Esophagus muscularis mucosa (tissue), 4 donors: ENCODE data around the gene TCTN1. TPM values are rescaled to one million over a fixed set of nuclear protein-coding genes. Genes with fewer than 3 reads are reported as not detected.

ENCODE experiments used
- DNase-seq: peaks from one replicate; pipeline ENCODE4 v3.0.0-alpha.2; 2017; ENCODE audit errors: extremely low spot score
- H3K27ac ChIP-seq, 4 donors: fragments of 200-600 bp; sonication (generic); replicated peaks in 1 of 4; 1 replicate in 3 of 4; 2 replicates in 1 of 4; pipeline ENCODE4 v1.5.1; 2016 to 2019; ENCODE audit warnings: mild to moderate bottlenecking in 1 of 4
- H3K27me3 ChIP-seq, 4 donors: fragments of 200-600 bp; sonication (generic); one replicate each; pipeline versions ENCODE4 v1.5.1 to v1.6.0; 2016 to 2019
- H3K36me3 ChIP-seq, 4 donors: fragments of 200-600 bp; sonication (generic); one replicate each; pipeline ENCODE4 v1.5.1; 2016 to 2019
- H3K4me1 ChIP-seq, 4 donors: fragments of 200-600 bp; sonication (generic); one replicate each; pipeline ENCODE4 v1.5.1; 2016 to 2019
- H3K4me3 ChIP-seq, 4 donors: fragments of 200-600 bp; sonication (generic); 1 replicate in 2 of 4; 2 replicates in 2 of 4; pipeline ENCODE4 v1.5.1; 2016 to 2019; ENCODE audit warnings: mild to moderate bottlenecking in 4 of 4, moderate library complexity in 1 of 4
- H3K9me3 ChIP-seq, 4 donors: fragments of 200-600 bp; sonication (generic); 1 replicate in 3 of 4; 2 replicates in 1 of 4; pipeline ENCODE4 v1.5.1; 2016 to 2019
- CTCF ChIP-seq, 3 experiments: fragments of 200-600 bp in 2 of 3; fragments of 450-650 bp in 1 of 3; sonication (generic) in 2 of 3; IDR thresholded peaks; one replicate each; pipeline ENCODE4 v1.5.1; 2017 to 2019; ENCODE audit warnings: antibody characterized with exemption in 3 of 3, mild to moderate bottlenecking in 2 of 3, moderate library complexity in 1 of 3
- EP300 ChIP-seq: sonication (generic); formaldehyde crosslinking; IDR thresholded peaks from one replicate; pipeline ENCODE4 v1.6.1; 2017; ENCODE audit warnings: antibody characterized with exemption
- POLR2A ChIP-seq: fragments of 450-650 bp; IDR thresholded peaks from one replicate; pipeline ENCODE4 v1.6.1; 2017; ENCODE audit warnings: antibody characterized with exemption, moderate library complexity, mild to moderate bottlenecking, low read depth
- POLR2AphosphoS5 ChIP-seq, 2 donors: sonication (generic); formaldehyde crosslinking; IDR thresholded peaks; one replicate each; pipeline ENCODE4 v1.6.1; 2017; ENCODE audit warnings: antibody characterized with exemption in 2 of 2
- WGBS: methylation state at CpG from one replicate; pipeline ENCODE4 v1.1.5; 2018; 5-methylcytosine and 5-hydroxymethylcytosine counted together
- intact Hi-C: fragments of 100-400 bp; cut with DNase I; formaldehyde crosslinking; loops from one replicate; pipeline ENCODE4 v1.15.1; 2023
- total RNA-seq, 4 donors: library from RNA; depleted of rRNA; stranded (reverse); fragments of >200 nt; gene quantifications; one replicate each; pipeline versions ENCODE4 v1.1.0 to v1.2.1, GENCODE V29; 2016

Gene TCTN1
- total RNA-seq, 4 donors from 2014 or later, result 17.4 to 26.2 (median 21.4) TPM

- Histone ChIP-seq H3K4me1 (peaks cover 77 to 85% (median 83%) of the 10 kb centered on the region in 4 donors), H3K4me3 (no peak overlapping the region), H3K27me3 (no peaks in the 10 kb centered on the region), H3K36me3 (no peaks in the 10 kb centered on the region), H3K27ac (peak overlapping the region in 3 of 4 donors; percentile 59 to 96 (median 69)), H3K9me3 (peaks cover 0 to 2% (median 0%) of the 10 kb centered on the region in 4 donors)
- intact Hi-C loops, result no loop called here
- TF ChIP-seq POLR2A (no peak), EP300 (no peak), CTCF (IDR thresholded peaks at IDR 0.05) (no peak), POLR2AphosphoS5 (IDR thresholded peaks at IDR 0.05) (no peak)
- DNase-seq, result no peak
- 78% methylated on average over 2 of the region's 2 CpGs for WGBS
These were observed 37.4 kb upstream of the TCTN1 start for GRCh38 chr12:110576504-110576903.

- peaks cover 72 to 87% (median 85%) of the 10 kb centered on the region in 4 donors for H3K4me1 ChIP-seq
- no peak for DNase-seq
- H3K27ac ChIP-seq, result peak overlapping the region; percentile 59 to 96 (median 73)
- peak overlapping the region in 2 of 4 donors; percentile 6 to 13 for H3K4me3 ChIP-seq
- no peaks in the 10 kb centered on the region for H3K27me3 ChIP-seq
- 24% methylated on average over 8 of the region's 8 CpGs for WGBS
- intact Hi-C loops, result no loop called here
- H3K36me3 ChIP-seq, result no peaks in the 10 kb centered on the region
- H3K9me3 ChIP-seq, result no peaks in the 10 kb centered on the region
- TF ChIP-seq CTCF (IDR thresholded peaks at IDR 0.05) (no peak), POLR2AphosphoS5 (IDR thresholded peaks at IDR 0.05) (peak in 1 of 2 donors; percentile 44), POLR2A (no peak)
These were observed 35.9 kb upstream of the TCTN1 start for GRCh38 chr12:110577864-110578693.

GRCh38 chr12:110578694-110579534 is 35.0 kb upstream of the TCTN1 start:
- Histone ChIP-seq H3K27ac (peak overlapping the region; percentile 59 to 96 (median 73)), H3K4me3 (no peak overlapping the region), H3K36me3 (no peaks in the 10 kb centered on the region), H3K4me1 (peaks cover 72 to 87% (median 85%) of the 10 kb centered on the region in 4 donors), H3K9me3 (no peaks in the 10 kb centered on the region), H3K27me3 (no peaks in the 10 kb centered on the region)
- no peak for TF ChIP-seq CTCF (IDR thresholded peaks at IDR 0.05)
- TF ChIP-seq POLR2A, result no peak
- no peak for TF ChIP-seq POLR2AphosphoS5 (IDR thresholded peaks at IDR 0.05)
- TF ChIP-seq EP300, result no peak
- intact Hi-C loops, result no loop called here
- WGBS, result 69% methylated on average over 13 of the region's 13 CpGs
- no peak for DNase-seq

GRCh38 chr12:110579535-110580253 is 34.2 kb upstream of the TCTN1 start:
- WGBS, result 95% methylated on average over 18 of the region's 18 CpGs
- Histone ChIP-seq H3K27me3 (no peaks in the 10 kb centered on the region), H3K27ac (peak overlapping the region; percentile 96 to 98 (median 96)), H3K4me3 (no peak overlapping the region), H3K4me1 (peaks cover 75 to 87% (median 85%) of the 10 kb centered on the region in 4 donors), H3K36me3 (no peaks in the 10 kb centered on the region), H3K9me3 (no peaks in the 10 kb centered on the region)
- DNase-seq, result no peak
- intact Hi-C loops, result loop anchor here (5.0 kb wide), 1 partner anchor 32 kb away; no protein-coding TSS in a partner anchor
- TF ChIP-seq CTCF (IDR thresholded peaks at IDR 0.05) (no peak), POLR2A (no peak), EP300 (no peak), POLR2AphosphoS5 (IDR thresholded peaks at IDR 0.05) (no peak)
